ENCODE results near the gene CHORDC1.
"Not testable (repeated sequence)": the region's sequence is repeated elsewhere in the genome, so short reads cannot be mapped to it uniquely, and the experiment has no call there.

Gene CHORDC1

GRCh38 chr11:90219438-90219837 lies 3.4 kb downstream of the CHORDC1 start:
- H3K36me3 ChIP-seq (ENCODE audit: control insufficient read depth in 5 of 5, insufficient read depth in 5 of 5, low read length in 5 of 5), result peaks cover 0 to 12% (median 5%) of the 10 kb centered on the region in 5 donors
- peaks cover 0 to 35% (median 30%) of the 10 kb centered on the region in 5 donors for H3K4me1 ChIP-seq (ENCODE audit: control insufficient read depth in 5 of 5, insufficient read depth in 5 of 5, low read length in 5 of 5)
- no peak overlapping the region for H3K9ac ChIP-seq (ENCODE audit: low read length in 5 of 5)
- no peaks in the 10 kb centered on the region for H3K9me3 ChIP-seq (ENCODE audit: control insufficient read depth in 5 of 5, low read length in 5 of 5)
- no peaks in the 10 kb centered on the region for H3K27me3 ChIP-seq (ENCODE audit: control insufficient read depth in 5 of 5, insufficient read depth in 4 of 5, low read length in 5 of 5)
- no peak overlapping the region for H3K4me3 ChIP-seq (ENCODE audit: low read depth in 1 of 5, low read length in 5 of 5)
- no peak overlapping the region for H3K27ac ChIP-seq (ENCODE audit: low read depth, low read length)

DNA sequence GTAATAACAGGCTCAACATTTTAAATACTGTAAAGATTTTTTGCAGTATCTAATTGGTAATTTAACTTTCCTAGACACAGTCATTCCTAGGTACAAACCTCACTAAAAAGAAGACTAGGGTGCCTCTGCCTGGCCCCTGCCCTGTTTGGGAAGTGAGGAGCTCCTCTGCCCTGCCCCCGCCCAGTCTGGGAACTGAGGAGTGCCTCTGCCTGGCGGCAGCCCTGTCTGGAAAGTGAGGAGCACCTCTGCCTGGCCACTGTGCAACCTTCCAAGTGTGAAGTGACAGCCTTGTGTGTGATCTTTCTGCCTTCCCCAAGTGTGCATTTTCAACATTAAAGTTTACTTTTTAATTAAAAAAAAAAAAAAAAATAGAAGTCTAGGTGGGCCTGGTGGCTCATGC lies 4.2 kb downstream of the CHORDC1 start:
- peaks cover 0 to 30% (median 27%) of the 10 kb centered on the region in 5 donors for H3K4me1 ChIP-seq (ENCODE audit: control insufficient read depth in 5 of 5, insufficient read depth in 5 of 5, low read length in 5 of 5)
- no peaks in the 10 kb centered on the region for H3K27me3 ChIP-seq (ENCODE audit: control insufficient read depth in 5 of 5, insufficient read depth in 4 of 5, low read length in 5 of 5)
- no peaks in the 10 kb centered on the region for H3K9me3 ChIP-seq (ENCODE audit: control insufficient read depth in 5 of 5, low read length in 5 of 5)
- peaks cover 0 to 16% (median 8%) of the 10 kb centered on the region in 5 donors for H3K36me3 ChIP-seq (ENCODE audit: control insufficient read depth in 5 of 5, insufficient read depth in 5 of 5, low read length in 5 of 5)
- no peak overlapping the region for H3K27ac ChIP-seq (ENCODE audit: low read depth, low read length)
- H3K4me3 ChIP-seq (ENCODE audit: low read depth in 1 of 5, low read length in 5 of 5), result no peak overlapping the region
- no peak overlapping the region for H3K9ac ChIP-seq (ENCODE audit: low read length in 5 of 5)

GRCh38 chr11:90216611-90217010 lies 6.2 kb downstream of the CHORDC1 start:
- Histone ChIP-seq H3K36me3 (ENCODE audit: control insufficient read depth in 5 of 5, insufficient read depth in 5 of 5, low read length in 5 of 5) (peaks cover 4 to 22% (median 14%) of the 10 kb centered on the region in 5 donors), H3K4me3 (ENCODE audit: low read depth in 1 of 5, low read length in 5 of 5) (no peak overlapping the region), H3K27me3 (ENCODE audit: control insufficient read depth in 5 of 5, insufficient read depth in 4 of 5, low read length in 5 of 5) (no peaks in the 10 kb centered on the region), H3K27ac (ENCODE audit: low read depth, low read length) (no peak overlapping the region), H3K9me3 (ENCODE audit: control insufficient read depth in 5 of 5, low read length in 5 of 5) (no peaks in the 10 kb centered on the region), H3K9ac (ENCODE audit: low read length in 5 of 5) (no peak overlapping the region), H3K4me1 (ENCODE audit: control insufficient read depth in 5 of 5, insufficient read depth in 5 of 5, low read length in 5 of 5) (peaks cover 0 to 18% (median 15%) of the 10 kb centered on the region in 5 donors)

- H3K4me3 ChIP-seq (ENCODE audit: low read depth in 1 of 5, low read length in 5 of 5), result no peak overlapping the region
- H3K36me3 ChIP-seq (ENCODE audit: control insufficient read depth in 5 of 5, insufficient read depth in 5 of 5, low read length in 5 of 5), result peaks cover 20 to 47% (median 33%) of the 10 kb centered on the region in 5 donors
- no peaks in the 10 kb centered on the region for H3K4me1 ChIP-seq (ENCODE audit: control insufficient read depth in 5 of 5, insufficient read depth in 5 of 5, low read length in 5 of 5)
- no peak overlapping the region for H3K9ac ChIP-seq (ENCODE audit: low read length in 5 of 5)
- no peak overlapping the region for H3K27ac ChIP-seq (ENCODE audit: low read depth, low read length)
- H3K9me3 ChIP-seq (ENCODE audit: control insufficient read depth in 5 of 5, low read length in 5 of 5), result no peaks in the 10 kb centered on the region
- H3K27me3 ChIP-seq (ENCODE audit: control insufficient read depth in 5 of 5, insufficient read depth in 4 of 5, low read length in 5 of 5), result no peaks in the 10 kb centered on the region
These were observed 9.5 kb downstream of the CHORDC1 start for GRCh38 chr11:90213322-90213721.

DNA sequence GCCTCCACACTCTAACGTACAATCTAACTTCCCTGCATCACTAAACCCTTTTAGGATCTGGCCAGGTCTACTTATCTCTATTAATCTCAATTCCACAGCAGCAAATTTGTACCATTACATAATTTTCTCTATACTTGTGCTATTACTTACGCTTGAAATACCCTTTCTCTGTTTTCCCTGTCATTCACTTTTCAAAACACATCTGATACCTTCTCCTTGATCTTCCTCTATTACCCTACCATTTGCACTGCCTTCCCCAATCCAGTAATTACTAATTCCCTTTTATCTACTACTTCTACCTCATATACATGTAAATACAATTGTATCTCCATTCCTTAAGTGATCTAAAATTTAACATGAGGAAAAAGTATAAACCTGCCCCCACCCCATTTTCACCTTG lies 14.0 kb downstream of the CHORDC1 start:
- peaks cover 33 to 53% (median 50%) of the 10 kb centered on the region in 5 donors for H3K36me3 ChIP-seq (ENCODE audit: control insufficient read depth in 5 of 5, insufficient read depth in 5 of 5, low read length in 5 of 5)

DNA sequence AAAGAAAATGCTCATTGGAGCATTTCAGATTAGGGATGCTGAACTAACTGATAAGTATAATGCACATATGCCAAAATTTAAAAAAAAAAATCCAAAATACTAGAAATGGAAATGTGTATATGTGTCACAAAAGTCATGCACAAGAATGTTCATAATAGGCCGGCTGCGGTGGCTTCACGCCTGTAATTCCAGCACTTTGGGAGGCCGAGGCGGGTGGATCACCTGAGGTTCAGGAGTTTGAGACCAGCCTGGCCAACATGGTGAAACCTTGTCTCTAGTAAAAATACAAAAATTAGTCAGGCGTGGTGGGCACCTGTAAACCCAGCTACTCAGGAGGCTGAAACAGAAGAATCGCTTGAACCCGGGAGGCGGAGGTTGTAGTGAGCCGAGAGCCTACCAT lies 14.9 kb downstream of the CHORDC1 start:
- not testable (repeated sequence) for H3K4me3 ChIP-seq (ENCODE audit: low read depth in 1 of 5, low read length in 5 of 5); H3K4me1 ChIP-seq (ENCODE audit: control insufficient read depth in 5 of 5, insufficient read depth in 5 of 5, low read length in 5 of 5); H3K27ac ChIP-seq (ENCODE audit: low read depth, low read length); H3K9me3 ChIP-seq (ENCODE audit: control insufficient read depth in 5 of 5, low read length in 5 of 5); H3K9ac ChIP-seq (ENCODE audit: low read length in 5 of 5); H3K27me3 ChIP-seq (ENCODE audit: control insufficient read depth in 5 of 5, insufficient read depth in 4 of 5, low read length in 5 of 5)
- H3K36me3 ChIP-seq (ENCODE audit: control insufficient read depth in 5 of 5, insufficient read depth in 5 of 5, low read length in 5 of 5), result peaks cover 27 to 49% (median 43%) of the 10 kb centered on the region in 5 donors

More for the DNA sequence above, 14.0 kb downstream of the CHORDC1 start:
- no peaks in the 10 kb centered on the region for H3K4me1 ChIP-seq (ENCODE audit: control insufficient read depth in 5 of 5, insufficient read depth in 5 of 5, low read length in 5 of 5)
- no peaks in the 10 kb centered on the region for H3K9me3 ChIP-seq (ENCODE audit: control insufficient read depth in 5 of 5, low read length in 5 of 5)
- no peaks in the 10 kb centered on the region for H3K27me3 ChIP-seq (ENCODE audit: control insufficient read depth in 5 of 5, insufficient read depth in 4 of 5, low read length in 5 of 5)
- no peak overlapping the region for H3K4me3 ChIP-seq (ENCODE audit: low read depth in 1 of 5, low read length in 5 of 5)
- H3K9ac ChIP-seq (ENCODE audit: low read length in 5 of 5), result no peak overlapping the region
- no peak overlapping the region for H3K27ac ChIP-seq (ENCODE audit: low read depth, low read length)

DNA sequence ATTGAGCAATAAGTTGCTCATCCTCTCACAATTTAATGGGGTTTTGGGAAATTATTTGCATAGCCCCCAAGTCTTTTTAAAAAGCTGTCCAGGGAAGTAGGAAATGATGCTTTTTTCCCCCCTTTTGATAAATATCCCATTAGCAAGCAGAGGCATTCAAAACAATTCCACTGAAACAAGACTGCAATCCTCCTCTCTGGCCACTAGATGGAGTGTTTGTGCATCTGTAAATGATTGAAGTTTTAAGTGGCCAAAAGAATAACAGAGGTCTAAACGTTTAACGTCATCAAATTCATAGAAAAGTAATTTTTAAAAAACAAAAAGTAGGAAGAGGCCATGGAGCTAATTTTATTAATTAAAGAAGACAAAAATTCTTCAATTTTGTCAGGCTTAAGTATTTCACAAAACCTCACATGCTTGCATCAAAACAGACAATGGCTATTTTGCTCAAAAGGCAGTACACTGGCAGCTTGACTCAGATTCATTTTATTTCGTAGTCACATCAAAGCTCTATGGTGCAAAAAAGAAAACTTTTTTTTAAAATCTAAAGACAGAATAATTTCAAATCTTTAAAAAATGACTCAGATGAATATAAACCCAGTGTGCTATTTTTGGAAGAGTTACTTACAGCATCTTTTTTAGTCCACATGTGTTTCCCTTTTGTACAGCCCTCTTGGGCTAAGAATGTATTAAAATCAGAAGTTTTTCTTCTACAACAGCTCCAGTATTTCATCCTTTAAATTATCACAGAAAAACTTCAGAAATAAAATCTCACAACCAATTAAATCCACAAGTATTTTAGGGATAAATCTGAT lies 17.8 kb downstream of the CHORDC1 start:
- H3K9ac ChIP-seq (ENCODE audit: low read length in 5 of 5), result no peak overlapping the region
- H3K4me1 ChIP-seq (ENCODE audit: control insufficient read depth in 5 of 5, insufficient read depth in 5 of 5, low read length in 5 of 5), result no peaks in the 10 kb centered on the region
- H3K27ac ChIP-seq (ENCODE audit: low read depth, low read length), result no peak overlapping the region
- peaks cover 27 to 53% (median 32%) of the 10 kb centered on the region in 5 donors for H3K36me3 ChIP-seq (ENCODE audit: control insufficient read depth in 5 of 5, insufficient read depth in 5 of 5, low read length in 5 of 5)
- no peak overlapping the region for H3K4me3 ChIP-seq (ENCODE audit: low read depth in 1 of 5, low read length in 5 of 5)
- no peaks in the 10 kb centered on the region for H3K9me3 ChIP-seq (ENCODE audit: control insufficient read depth in 5 of 5, low read length in 5 of 5)
- no peaks in the 10 kb centered on the region for H3K27me3 ChIP-seq (ENCODE audit: control insufficient read depth in 5 of 5, insufficient read depth in 4 of 5, low read length in 5 of 5)

- H3K36me3 ChIP-seq (ENCODE audit: control insufficient read depth in 5 of 5, insufficient read depth in 5 of 5, low read length in 5 of 5), result peaks cover 20 to 47% (median 26%) of the 10 kb centered on the region in 5 donors
These were observed 18.4 kb downstream of the CHORDC1 start for GRCh38 chr11:90204407-90204806.

GRCh38 chr11:90202342-90202741 lies 20.5 kb downstream of the CHORDC1 start:
- no peak overlapping the region for H3K4me3 ChIP-seq (ENCODE audit: low read depth in 1 of 5, low read length in 5 of 5)
- no peak overlapping the region for H3K9ac ChIP-seq (ENCODE audit: low read length in 5 of 5)
- H3K27ac ChIP-seq (ENCODE audit: low read depth, low read length), result no peak overlapping the region
- H3K36me3 ChIP-seq (ENCODE audit: control insufficient read depth in 5 of 5, insufficient read depth in 5 of 5, low read length in 5 of 5), result peaks cover 10 to 32% (median 15%) of the 10 kb centered on the region in 5 donors
- no peaks in the 10 kb centered on the region for H3K9me3 ChIP-seq (ENCODE audit: control insufficient read depth in 5 of 5, low read length in 5 of 5)
- H3K4me1 ChIP-seq (ENCODE audit: control insufficient read depth in 5 of 5, insufficient read depth in 5 of 5, low read length in 5 of 5), result no peaks in the 10 kb centered on the region
- no peaks in the 10 kb centered on the region for H3K27me3 ChIP-seq (ENCODE audit: control insufficient read depth in 5 of 5, insufficient read depth in 4 of 5, low read length in 5 of 5)

More at GRCh38 chr11:90204407-90204806, 18.4 kb downstream of the CHORDC1 start:
- Histone ChIP-seq H3K9me3 (ENCODE audit: control insufficient read depth in 5 of 5, low read length in 5 of 5) (no peaks in the 10 kb centered on the region), H3K4me3 (ENCODE audit: low read depth in 1 of 5, low read length in 5 of 5) (no peak overlapping the region), H3K4me1 (ENCODE audit: control insufficient read depth in 5 of 5, insufficient read depth in 5 of 5, low read length in 5 of 5) (no peaks in the 10 kb centered on the region), H3K27me3 (ENCODE audit: control insufficient read depth in 5 of 5, insufficient read depth in 4 of 5, low read length in 5 of 5) (no peaks in the 10 kb centered on the region), H3K9ac (ENCODE audit: low read length in 5 of 5) (no peak overlapping the region), H3K27ac (ENCODE audit: low read depth, low read length) (no peak overlapping the region)

DNA sequence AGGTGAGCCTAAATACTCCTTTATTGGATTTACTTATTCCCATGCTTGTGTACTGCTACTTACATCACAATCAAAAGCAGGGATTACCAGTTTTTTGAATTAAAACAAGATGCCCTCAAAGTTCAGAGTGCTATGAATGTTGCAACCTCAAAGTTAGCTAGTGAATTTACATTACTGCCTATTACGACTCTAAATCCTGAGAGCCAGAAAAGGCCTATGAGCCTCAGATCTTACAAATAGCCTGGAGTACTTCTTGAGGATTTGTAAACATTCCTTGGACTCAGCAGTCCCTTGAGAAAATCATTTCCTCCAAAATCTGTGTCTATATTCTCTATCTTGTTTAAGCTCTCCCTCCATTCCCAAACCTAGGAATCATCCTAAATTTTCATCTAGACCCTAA lies 25.5 kb downstream of the CHORDC1 start:
- Histone ChIP-seq H3K27ac (ENCODE audit: low read depth, low read length) (no peak overlapping the region), H3K9me3 (ENCODE audit: control insufficient read depth in 5 of 5, low read length in 5 of 5) (no peaks in the 10 kb centered on the region), H3K9ac (ENCODE audit: low read length in 5 of 5) (no peak overlapping the region), H3K4me1 (ENCODE audit: control insufficient read depth in 5 of 5, insufficient read depth in 5 of 5, low read length in 5 of 5) (peaks cover 0 to 12% (median 4%) of the 10 kb centered on the region in 5 donors), H3K27me3 (ENCODE audit: control insufficient read depth in 5 of 5, insufficient read depth in 4 of 5, low read length in 5 of 5) (no peaks in the 10 kb centered on the region), H3K36me3 (ENCODE audit: control insufficient read depth in 5 of 5, insufficient read depth in 5 of 5, low read length in 5 of 5) (peaks cover 0 to 15% (median 7%) of the 10 kb centered on the region in 5 donors), H3K4me3 (ENCODE audit: low read depth in 1 of 5, low read length in 5 of 5) (no peak overlapping the region)
